Liver (tissue), 9 donors: ENCODE data around the gene KCNQ4. TPM values are rescaled to one million over a fixed set of nuclear protein-coding genes. Genes with fewer than 3 reads are reported as not detected.

Source experiments
- DNase-seq: peaks from one replicate; pipeline ENCODE4 v3.0.0-alpha.2; 2017; ENCODE audit warnings: low spot score
- H3K27ac ChIP-seq, 2 donors: one replicate each; pipeline ENCODE4 v1.7.0; 2013; ENCODE audit warnings: inconsistent platforms in 2 of 2, low read length in 2 of 2, control low read depth in 1 of 2, low read depth in 1 of 2, mild to moderate bottlenecking in 1 of 2
- H3K27me3 ChIP-seq, 4 donors: one replicate each; pipeline versions ENCODE4 v1.6.1 to v1.7.0; 2013; ENCODE audit warnings: low read length in 3 of 4, inconsistent platforms in 1 of 4, mild to moderate bottlenecking in 1 of 4, moderate library complexity in 1 of 4; ENCODE audit not compliant: control insufficient read depth in 4 of 4, insufficient read depth in 4 of 4
- H3K36me3 ChIP-seq, 4 donors: one replicate each; pipeline versions ENCODE4 v1.6.1 to v1.7.0; 2013; ENCODE audit warnings: low read length in 3 of 4, mild to moderate bottlenecking in 3 of 4, low read depth in 1 of 4, moderate library complexity in 1 of 4; ENCODE audit not compliant: control insufficient read depth in 4 of 4, insufficient read depth in 3 of 4
- H3K4me1 ChIP-seq, 4 donors: one replicate each; pipeline versions ENCODE4 v1.6.1 to v1.7.0; 2013; ENCODE audit warnings: low read length in 3 of 4, mild to moderate bottlenecking in 3 of 4, moderate library complexity in 1 of 4; ENCODE audit not compliant: control insufficient read depth in 4 of 4, insufficient read depth in 4 of 4
- H3K4me3 ChIP-seq, 3 donors: one replicate each; pipeline versions ENCODE4 v1.6.1 to v1.7.0; 2013; ENCODE audit warnings: low read length in 3 of 3, control low read depth in 1 of 3, low read depth in 1 of 3, mild to moderate bottlenecking in 1 of 3
- H3K9ac ChIP-seq, 2 donors: one replicate each; pipeline ENCODE4 v1.7.0; 2013; ENCODE audit warnings: low read length in 2 of 2, mild to moderate bottlenecking in 2 of 2, moderate library complexity in 2 of 2, control low read depth in 1 of 2, low read depth in 1 of 2
- H3K9me3 ChIP-seq, 4 donors: one replicate each; pipeline versions ENCODE4 v1.6.1 to v1.7.0; 2013; ENCODE audit warnings: low read length in 3 of 4; ENCODE audit not compliant: control insufficient read depth in 4 of 4
- FOXA1 ChIP-seq: IDR thresholded peaks from 2 replicates; pipeline ENCODE4 v1.6.1; 2016; ENCODE audit warnings: antibody characterized with exemption
- FOXA2 ChIP-seq: IDR thresholded peaks from 2 replicates; pipeline ENCODE4 v1.6.1; 2016; ENCODE audit warnings: antibody characterized with exemption
- HNF4A ChIP-seq, 2 donors: conservative IDR thresholded peaks; 2 replicates each; pipeline ENCODE4 v1.6.1; 2016; ENCODE audit warnings: antibody characterized with exemption in 2 of 2, mild to moderate bottlenecking in 2 of 2
- HNF4G ChIP-seq: IDR thresholded peaks from 2 replicates; pipeline ENCODE4 v1.6.1; 2016; ENCODE audit warnings: antibody characterized with exemption
- NR2F2 ChIP-seq: IDR thresholded peaks from 2 replicates; pipeline ENCODE4 v1.6.1; 2016; ENCODE audit warnings: antibody characterized with exemption
- RAD21 ChIP-seq, 2 donors: IDR thresholded peaks; 2 replicates each; pipeline ENCODE4 v1.6.1; 2016; ENCODE audit warnings: antibody characterized with exemption in 2 of 2, mild to moderate bottlenecking in 2 of 2
- RXRA ChIP-seq, 2 donors: IDR thresholded peaks; 2 replicates each; pipeline ENCODE4 v1.6.1; 2017 to 2018; ENCODE audit warnings: antibody characterized with exemption in 2 of 2, mild to moderate bottlenecking in 1 of 2
- SP1 ChIP-seq: IDR thresholded peaks from 2 replicates; pipeline ENCODE4 v1.6.1; 2018; ENCODE audit warnings: antibody characterized with exemption, mild to moderate bottlenecking
- TAF1 ChIP-seq: conservative IDR thresholded peaks from 2 replicates; pipeline ENCODE4 v1.6.1; 2016; ENCODE audit warnings: antibody characterized with exemption, mild to moderate bottlenecking
- YY1 ChIP-seq: IDR thresholded peaks from 2 replicates; pipeline ENCODE4 v1.6.1; 2016; ENCODE audit warnings: antibody characterized with exemption, mild to moderate bottlenecking
- WGBS: extraction: QIAGEN DNeasy Blood & Tissue Kit; methylation state at CpG from one replicate; pipeline ENCODE4 v1.1.7; 2013; 5-methylcytosine and 5-hydroxymethylcytosine counted together
- polyA plus RNA-seq, 2 donors: library from polyadenylated mRNA; stranded (reverse) in 1 of 2; unstranded in 1 of 2; fragments of 200-250 nt in 1 of 2; fragments of >200 nt in 1 of 2; fragmentation: Nextera tagmentation in 1 of 2; extraction: Ambion mirVana in 1 of 2; gene quantifications; one replicate each; pipeline versions ENCODE4 v1.2.1 to v1.2.3, GENCODE V29; 2013 to 2015
- total RNA-seq, 2 donors: library from RNA; depleted of rRNA; stranded (reverse); fragments of >200 nt; gene quantifications; one replicate each; pipeline ENCODE4 v1.2.3, GENCODE V29; 2014
- TF ChIP-seq, protein P1 (sequence below): fragments of 150-350 bp; IDR thresholded peaks from 2 replicates; pipeline ENCODE4 v1.5.1; 2017; ENCODE audit warnings: improper control_type of control experiment, low read depth, low read length; ENCODE audit not compliant: missing input control
- TF ChIP-seq, protein P2 (sequence below): IDR thresholded peaks from 2 replicates; pipeline ENCODE4 v1.6.1; 2016; ENCODE audit warnings: antibody characterized with exemption, mild to moderate bottlenecking
- TF ChIP-seq, protein P3 (sequence below): IDR thresholded peaks from 2 replicates; pipeline ENCODE4 v1.6.1; 2016; ENCODE audit warnings: antibody characterized with exemption
- TF ChIP-seq, protein P4 (sequence below): IDR thresholded peaks from 2 replicates; pipeline ENCODE4 v1.6.1; 2016; ENCODE audit warnings: antibody characterized with exemption
- TF ChIP-seq, protein P5 (sequence below): IDR thresholded peaks from 2 replicates; pipeline ENCODE4 v1.6.1; 2016; ENCODE audit warnings: antibody characterized with exemption
- donor health status: healthy.
- donor health status: healthy.
- donor health status: healthy.
- donor health status: healthy.
- donor health status: healthy.

Gene KCNQ4
- total and polyA plus RNA-seq, 4 donors: 0.10 to 2.1 (median 0.27) TPM

DNA sequence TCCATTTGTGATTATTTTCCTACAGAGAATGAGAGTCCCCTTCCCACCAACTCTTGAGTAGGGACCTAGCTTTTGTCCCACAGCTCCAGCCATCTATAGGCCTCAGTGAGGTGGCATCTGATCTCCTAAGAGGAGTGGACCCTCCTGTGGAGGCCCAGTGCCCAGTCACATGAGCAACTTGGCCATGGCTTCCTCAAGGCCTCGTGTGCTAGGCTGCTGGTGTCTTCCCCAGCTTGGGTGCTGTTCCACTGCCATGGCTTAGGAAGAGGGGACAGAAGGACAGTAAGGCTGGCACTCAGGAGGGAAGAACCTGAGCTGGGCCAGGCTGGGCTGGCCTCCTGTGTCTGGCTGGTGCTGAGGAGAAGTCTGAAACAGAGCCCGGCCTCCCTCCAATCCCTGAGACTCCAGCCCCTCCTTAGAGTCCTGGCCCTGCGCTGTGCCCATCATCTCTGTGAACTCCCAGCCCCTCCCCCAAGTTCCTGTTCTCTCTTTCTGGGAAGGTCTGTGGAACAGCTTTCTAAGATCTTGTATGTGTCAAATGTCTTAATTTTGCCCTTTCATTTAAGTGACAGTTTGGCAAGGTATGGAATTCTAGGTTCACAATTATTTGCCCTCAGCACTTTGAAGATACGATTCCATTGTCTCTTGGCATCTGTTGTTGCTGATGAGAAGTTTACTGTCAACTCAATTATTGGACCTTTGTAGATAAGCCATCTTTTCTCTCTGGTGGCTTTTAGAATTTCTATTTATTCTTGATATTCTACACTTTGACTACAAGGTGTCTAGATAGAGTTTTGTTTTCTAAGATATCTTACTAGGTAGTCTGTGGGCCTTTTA is 7.1 kb upstream of the KCNQ4 start:
- no peak overlapping the region for H3K4me3 ChIP-seq
- peaks cover 2 to 10% (median 5%) of the 10 kb centered on the region in 4 donors for H3K36me3 ChIP-seq
- no peak overlapping the region for H3K27ac ChIP-seq
- H3K27me3 ChIP-seq: no peaks in the 10 kb centered on the region
- peaks cover 0 to 10% (median 4%) of the 10 kb centered on the region in 4 donors for H3K4me1 ChIP-seq
- no peak for TF ChIP-seq YY1
- no peak for TF ChIP-seq RXRA (IDR thresholded peaks at IDR 0.05)
- no peak for TF ChIP-seq FOXA2
- no peak for TF ChIP-seq FOXA1
- TF ChIP-seq RAD21 (IDR thresholded peaks at IDR 0.05): no peak
- TF ChIP-seq, protein P1, sequence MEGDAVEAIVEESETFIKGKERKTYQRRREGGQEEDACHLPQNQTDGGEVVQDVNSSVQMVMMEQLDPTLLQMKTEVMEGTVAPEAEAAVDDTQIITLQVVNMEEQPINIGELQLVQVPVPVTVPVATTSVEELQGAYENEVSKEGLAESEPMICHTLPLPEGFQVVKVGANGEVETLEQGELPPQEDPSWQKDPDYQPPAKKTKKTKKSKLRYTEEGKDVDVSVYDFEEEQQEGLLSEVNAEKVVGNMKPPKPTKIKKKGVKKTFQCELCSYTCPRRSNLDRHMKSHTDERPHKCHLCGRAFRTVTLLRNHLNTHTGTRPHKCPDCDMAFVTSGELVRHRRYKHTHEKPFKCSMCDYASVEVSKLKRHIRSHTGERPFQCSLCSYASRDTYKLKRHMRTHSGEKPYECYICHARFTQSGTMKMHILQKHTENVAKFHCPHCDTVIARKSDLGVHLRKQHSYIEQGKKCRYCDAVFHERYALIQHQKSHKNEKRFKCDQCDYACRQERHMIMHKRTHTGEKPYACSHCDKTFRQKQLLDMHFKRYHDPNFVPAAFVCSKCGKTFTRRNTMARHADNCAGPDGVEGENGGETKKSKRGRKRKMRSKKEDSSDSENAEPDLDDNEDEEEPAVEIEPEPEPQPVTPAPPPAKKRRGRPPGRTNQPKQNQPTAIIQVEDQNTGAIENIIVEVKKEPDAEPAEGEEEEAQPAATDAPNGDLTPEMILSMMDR: no peak
- TF ChIP-seq, protein P2, sequence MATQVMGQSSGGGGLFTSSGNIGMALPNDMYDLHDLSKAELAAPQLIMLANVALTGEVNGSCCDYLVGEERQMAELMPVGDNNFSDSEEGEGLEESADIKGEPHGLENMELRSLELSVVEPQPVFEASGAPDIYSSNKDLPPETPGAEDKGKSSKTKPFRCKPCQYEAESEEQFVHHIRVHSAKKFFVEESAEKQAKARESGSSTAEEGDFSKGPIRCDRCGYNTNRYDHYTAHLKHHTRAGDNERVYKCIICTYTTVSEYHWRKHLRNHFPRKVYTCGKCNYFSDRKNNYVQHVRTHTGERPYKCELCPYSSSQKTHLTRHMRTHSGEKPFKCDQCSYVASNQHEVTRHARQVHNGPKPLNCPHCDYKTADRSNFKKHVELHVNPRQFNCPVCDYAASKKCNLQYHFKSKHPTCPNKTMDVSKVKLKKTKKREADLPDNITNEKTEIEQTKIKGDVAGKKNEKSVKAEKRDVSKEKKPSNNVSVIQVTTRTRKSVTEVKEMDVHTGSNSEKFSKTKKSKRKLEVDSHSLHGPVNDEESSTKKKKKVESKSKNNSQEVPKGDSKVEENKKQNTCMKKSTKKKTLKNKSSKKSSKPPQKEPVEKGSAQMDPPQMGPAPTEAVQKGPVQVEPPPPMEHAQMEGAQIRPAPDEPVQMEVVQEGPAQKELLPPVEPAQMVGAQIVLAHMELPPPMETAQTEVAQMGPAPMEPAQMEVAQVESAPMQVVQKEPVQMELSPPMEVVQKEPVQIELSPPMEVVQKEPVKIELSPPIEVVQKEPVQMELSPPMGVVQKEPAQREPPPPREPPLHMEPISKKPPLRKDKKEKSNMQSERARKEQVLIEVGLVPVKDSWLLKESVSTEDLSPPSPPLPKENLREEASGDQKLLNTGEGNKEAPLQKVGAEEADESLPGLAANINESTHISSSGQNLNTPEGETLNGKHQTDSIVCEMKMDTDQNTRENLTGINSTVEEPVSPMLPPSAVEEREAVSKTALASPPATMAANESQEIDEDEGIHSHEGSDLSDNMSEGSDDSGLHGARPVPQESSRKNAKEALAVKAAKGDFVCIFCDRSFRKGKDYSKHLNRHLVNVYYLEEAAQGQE: no peak
- TF ChIP-seq, protein P3, sequence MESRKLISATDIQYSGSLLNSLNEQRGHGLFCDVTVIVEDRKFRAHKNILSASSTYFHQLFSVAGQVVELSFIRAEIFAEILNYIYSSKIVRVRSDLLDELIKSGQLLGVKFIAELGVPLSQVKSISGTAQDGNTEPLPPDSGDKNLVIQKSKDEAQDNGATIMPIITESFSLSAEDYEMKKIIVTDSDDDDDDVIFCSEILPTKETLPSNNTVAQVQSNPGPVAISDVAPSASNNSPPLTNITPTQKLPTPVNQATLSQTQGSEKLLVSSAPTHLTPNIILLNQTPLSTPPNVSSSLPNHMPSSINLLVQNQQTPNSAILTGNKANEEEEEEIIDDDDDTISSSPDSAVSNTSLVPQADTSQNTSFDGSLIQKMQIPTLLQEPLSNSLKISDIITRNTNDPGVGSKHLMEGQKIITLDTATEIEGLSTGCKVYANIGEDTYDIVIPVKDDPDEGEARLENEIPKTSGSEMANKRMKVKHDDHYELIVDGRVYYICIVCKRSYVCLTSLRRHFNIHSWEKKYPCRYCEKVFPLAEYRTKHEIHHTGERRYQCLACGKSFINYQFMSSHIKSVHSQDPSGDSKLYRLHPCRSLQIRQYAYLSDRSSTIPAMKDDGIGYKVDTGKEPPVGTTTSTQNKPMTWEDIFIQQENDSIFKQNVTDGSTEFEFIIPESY: no peak
- TF ChIP-seq SP1: no peak
- no peak for TF ChIP-seq NR2F2
- DNase-seq: no peak
- H3K9me3 ChIP-seq: no peaks in the 10 kb centered on the region
- WGBS: 95% methylated on average over 4 of the region's 4 CpGs
- H3K9ac ChIP-seq: no peak overlapping the region

DNA sequence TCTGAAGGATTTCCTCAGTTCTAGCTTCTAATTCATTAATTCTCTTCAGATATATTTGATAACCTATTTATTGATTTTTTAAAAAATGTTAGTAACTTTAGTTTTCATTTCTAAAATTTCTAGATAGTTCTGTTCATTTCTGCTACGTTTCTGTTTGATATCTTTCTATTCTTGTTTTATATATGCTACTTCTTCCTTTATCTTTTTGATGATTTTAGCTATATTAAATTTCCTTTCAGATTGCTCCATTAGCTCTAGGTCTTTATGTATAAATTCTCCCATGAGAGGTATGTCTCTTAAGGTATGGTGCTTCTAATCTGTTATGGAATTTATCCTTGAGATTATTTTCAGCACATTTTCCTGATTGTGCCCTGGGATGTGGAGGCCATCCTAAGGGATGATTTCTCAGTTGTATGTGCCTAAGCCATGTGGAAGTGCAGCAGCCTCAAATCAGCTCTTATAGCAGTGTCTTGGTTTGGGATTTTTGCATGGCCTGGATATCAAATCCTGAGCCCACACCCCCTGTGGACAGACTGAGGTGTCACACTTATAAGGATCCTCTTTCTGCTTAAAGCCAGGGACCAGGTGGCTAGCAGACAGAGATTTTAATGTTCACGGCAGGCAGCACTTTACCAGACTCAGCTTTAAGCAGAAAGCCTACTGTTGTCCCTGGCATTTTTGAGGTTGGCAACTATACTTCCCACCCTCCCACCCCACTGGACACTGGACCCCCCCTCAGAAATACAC is 6.2 kb upstream of the KCNQ4 start:
- DNase-seq: no peak

More for the DNA sequence above, 6.2 kb upstream of the KCNQ4 start:
- no peaks in the 10 kb centered on the region for H3K27me3 ChIP-seq
- H3K36me3 ChIP-seq: peaks cover 0 to under 1% (median under 1%) of the 10 kb centered on the region in 4 donors
- TF ChIP-seq TAF1 (no peak), FOXA2 (no peak), SP1 (no peak), HNF4G (no peak), RAD21 (IDR thresholded peaks at IDR 0.05) (no peak), RXRA (IDR thresholded peaks at IDR 0.05) (no peak), YY1 (no peak), NR2F2 (no peak), HNF4A (conservative IDR thresholded peaks at IDR 0.05) (no peak)
- TF ChIP-seq, protein P2: no peak
- TF ChIP-seq, protein P4, sequence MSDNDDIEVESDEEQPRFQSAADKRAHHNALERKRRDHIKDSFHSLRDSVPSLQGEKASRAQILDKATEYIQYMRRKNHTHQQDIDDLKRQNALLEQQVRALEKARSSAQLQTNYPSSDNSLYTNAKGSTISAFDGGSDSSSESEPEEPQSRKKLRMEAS: no peak
- TF ChIP-seq, protein P5, sequence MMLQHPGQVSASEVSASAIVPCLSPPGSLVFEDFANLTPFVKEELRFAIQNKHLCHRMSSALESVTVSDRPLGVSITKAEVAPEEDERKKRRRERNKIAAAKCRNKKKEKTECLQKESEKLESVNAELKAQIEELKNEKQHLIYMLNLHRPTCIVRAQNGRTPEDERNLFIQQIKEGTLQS: no peak
- H3K9me3 ChIP-seq: no peaks in the 10 kb centered on the region
- no peak overlapping the region for H3K27ac ChIP-seq
- peaks cover 0 to 12% (median 4%) of the 10 kb centered on the region in 4 donors for H3K4me1 ChIP-seq
- H3K4me3 ChIP-seq: no peak overlapping the region
- 96% methylated on average over 2 of the region's 2 CpGs for WGBS
- no peak overlapping the region for H3K9ac ChIP-seq
